Measurements from ENCODE around the gene ATP5ME. TPM values are rescaled to one million over a fixed set of nuclear protein-coding genes. Genes with fewer than 3 reads are reported as not detected.

The ATP5ME gene
- total RNA-seq, 2 donors from 2014 or later: 20.2 to 37.9 TPM

- DNase-seq (no peak), ATAC-seq (no peak)
- Histone ChIP-seq H3K27ac (no peak overlapping the region), H3K4me3 (no peak overlapping the region), H3K27me3 (no peaks in the 10 kb centered on the region), H3K4me1 (peaks cover 13% of the 10 kb centered on the region), H3K36me3 (replicated peaks in 1 of 2; ENCODE audit: insufficient read depth in 1 of 2, low read depth in 2 of 2) (no peaks in the 10 kb centered on the region), H3K9me3 (no peaks in the 10 kb centered on the region)
- intact Hi-C loops (cut with DNase I): no loop called here
- no peak for TF ChIP-seq POLR2A (IDR thresholded peaks at IDR 0.05)
- no peak for TF ChIP-seq CTCF (IDR thresholded peaks at IDR 0.05)
- 94 to 100% methylated on average over 2 to 22 of the region's 24 CpGs for WGBS, 2 donors
Observed at GRCh38 chr4:664713-665231, 9.3 kb downstream of the ATP5ME start.

- DNase-seq: peak; percentile 32 to 59 (median 53)
- TF ChIP-seq POLR2A (IDR thresholded peaks at IDR 0.05): peak in 1 of 3 donors; percentile 26
- TF ChIP-seq CTCF (IDR thresholded peaks at IDR 0.05): no peak
- intact Hi-C loops (cut with DNase I): no loop called here
- H3K4me3 ChIP-seq: peak overlapping the region; percentile 31 to 43
- H3K4me1 ChIP-seq: peaks cover 13% of the 10 kb centered on the region
- no peaks in the 10 kb centered on the region for H3K36me3 ChIP-seq (replicated peaks in 1 of 2; ENCODE audit: insufficient read depth in 1 of 2, low read depth in 2 of 2)
- WGBS, 2 donors: 3 to 9% methylated on average over 18 to 79 of the region's 80 CpGs
- peak; percentile 51 for ATAC-seq
- no peaks in the 10 kb centered on the region for H3K9me3 ChIP-seq
- H3K27me3 ChIP-seq: no peaks in the 10 kb centered on the region
- H3K27ac ChIP-seq: peak overlapping the region in 2 of 4 donors; percentile 16 to 28
Observed at GRCh38 chr4:663438-664428, 10.3 kb downstream of the ATP5ME start.

- WGBS, 2 donors: 29 to 50% methylated on average over 18 to 20 of the region's 20 CpGs
- H3K27me3 ChIP-seq: no peaks in the 10 kb centered on the region
- H3K4me1 ChIP-seq: peaks cover 13% of the 10 kb centered on the region
- ATAC-seq: no peak
- no peak for DNase-seq
- intact Hi-C loops (cut with DNase I): no loop called here
- H3K9me3 ChIP-seq: no peaks in the 10 kb centered on the region
- peak overlapping the region in 1 of 2 donors; percentile 31 for H3K4me3 ChIP-seq
- no peaks in the 10 kb centered on the region for H3K36me3 ChIP-seq (replicated peaks in 1 of 2; ENCODE audit: insufficient read depth in 1 of 2, low read depth in 2 of 2)
- TF ChIP-seq POLR2A (IDR thresholded peaks at IDR 0.05) (no peak), CTCF (IDR thresholded peaks at IDR 0.05) (no peak)
- H3K27ac ChIP-seq: no peak overlapping the region
Observed at GRCh38 chr4:663046-663437, 11.0 kb downstream of the ATP5ME start.

- Histone ChIP-seq H3K4me3 (no peak overlapping the region), H3K36me3 (replicated peaks in 1 of 2; ENCODE audit: insufficient read depth in 1 of 2, low read depth in 2 of 2) (no peaks in the 10 kb centered on the region), H3K9me3 (no peaks in the 10 kb centered on the region), H3K4me1 (peaks cover 13% of the 10 kb centered on the region), H3K27me3 (no peaks in the 10 kb centered on the region), H3K27ac (no peak overlapping the region)
- WGBS, 2 donors: 91% methylated on average over 13 to 42 of the region's 42 CpGs
- intact Hi-C loops (cut with DNase I): no loop called here
- no peak for TF ChIP-seq CTCF (IDR thresholded peaks at IDR 0.05)
- no peak for TF ChIP-seq POLR2A (IDR thresholded peaks at IDR 0.05)
- ATAC-seq: no peak
- DNase-seq: no peak
Observed at GRCh38 chr4:661881-662761, 12.0 kb downstream of the ATP5ME start.

Data from body of pancreas (tissue), 4 donors.